Measurements from ENCODE around the gene PLEKHA8.

The PLEKHA8 gene

DNA sequence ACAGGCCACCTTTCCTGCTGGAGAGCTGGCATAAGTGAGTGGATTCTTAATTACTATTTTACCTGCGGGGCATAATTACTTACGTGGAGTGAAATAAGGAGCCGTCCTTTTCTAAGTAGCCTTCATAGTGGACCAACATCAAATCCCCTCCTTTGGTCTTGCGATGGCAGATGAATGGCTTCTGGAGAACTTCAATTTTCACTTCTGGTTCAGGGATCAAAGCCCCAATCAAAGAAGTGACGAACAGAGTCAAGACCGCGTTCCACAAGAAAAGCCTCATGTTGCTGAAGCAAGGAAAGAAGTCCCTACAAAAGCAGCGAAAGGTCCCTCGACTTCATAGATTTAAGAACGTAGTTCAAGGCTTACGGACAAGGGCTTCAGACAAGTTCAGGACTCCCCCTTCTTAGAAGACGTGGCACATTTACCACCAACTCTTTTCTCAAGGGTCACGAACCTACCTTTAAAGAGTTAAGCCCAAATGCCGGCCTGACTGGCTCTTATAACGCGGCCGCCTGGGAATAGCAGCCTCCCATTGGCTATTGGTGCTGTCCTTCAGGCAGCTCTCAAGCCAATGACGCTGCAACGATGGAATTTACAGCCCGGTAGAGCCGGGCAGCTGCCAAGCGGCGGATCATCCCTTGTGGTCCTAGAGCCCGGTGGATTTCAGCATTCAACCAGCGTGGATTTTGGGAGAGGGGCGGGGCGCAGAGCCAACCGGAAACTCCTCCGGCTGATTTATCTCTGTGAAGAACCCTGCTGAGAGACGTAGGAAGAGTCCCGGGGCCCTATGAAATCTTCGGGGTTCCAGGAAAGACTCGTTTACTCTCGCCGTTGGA lies 1.8 kb upstream of the PLEKHA8 start, which contains the start of gene FKBP14:
Gene FKBP14 (minus strand): TSS at position 474 of the 836 bp plus-strand sequence. CDS start 194 bp downstream, at position 280.
- peak; percentile 100 for DNase-seq

DNA sequence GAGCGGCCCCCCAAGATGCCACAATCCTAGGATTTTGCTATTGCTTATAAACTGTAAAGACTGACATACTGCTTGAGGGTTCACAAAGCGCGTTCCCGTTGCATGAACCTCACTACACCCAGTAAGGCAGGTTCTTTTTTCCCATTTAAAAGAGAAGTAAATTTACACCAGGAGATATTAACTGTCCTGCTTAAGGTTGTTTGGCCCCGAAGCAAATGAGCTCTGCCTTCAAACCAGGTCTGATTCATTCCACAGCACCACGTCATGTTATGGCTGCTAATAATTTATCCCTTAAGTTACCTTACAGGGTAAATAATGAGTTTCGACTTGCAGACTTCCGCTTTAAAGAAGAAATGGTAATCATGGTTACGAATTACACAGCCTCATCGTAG lies 1.2 kb upstream of the PLEKHA8 start:
- peak; percentile 62 for DNase-seq

GRCh38 chr7:30027740-30028215 lies 434 bp upstream of the PLEKHA8 start:
- DNase-seq, result no peak

DNA sequence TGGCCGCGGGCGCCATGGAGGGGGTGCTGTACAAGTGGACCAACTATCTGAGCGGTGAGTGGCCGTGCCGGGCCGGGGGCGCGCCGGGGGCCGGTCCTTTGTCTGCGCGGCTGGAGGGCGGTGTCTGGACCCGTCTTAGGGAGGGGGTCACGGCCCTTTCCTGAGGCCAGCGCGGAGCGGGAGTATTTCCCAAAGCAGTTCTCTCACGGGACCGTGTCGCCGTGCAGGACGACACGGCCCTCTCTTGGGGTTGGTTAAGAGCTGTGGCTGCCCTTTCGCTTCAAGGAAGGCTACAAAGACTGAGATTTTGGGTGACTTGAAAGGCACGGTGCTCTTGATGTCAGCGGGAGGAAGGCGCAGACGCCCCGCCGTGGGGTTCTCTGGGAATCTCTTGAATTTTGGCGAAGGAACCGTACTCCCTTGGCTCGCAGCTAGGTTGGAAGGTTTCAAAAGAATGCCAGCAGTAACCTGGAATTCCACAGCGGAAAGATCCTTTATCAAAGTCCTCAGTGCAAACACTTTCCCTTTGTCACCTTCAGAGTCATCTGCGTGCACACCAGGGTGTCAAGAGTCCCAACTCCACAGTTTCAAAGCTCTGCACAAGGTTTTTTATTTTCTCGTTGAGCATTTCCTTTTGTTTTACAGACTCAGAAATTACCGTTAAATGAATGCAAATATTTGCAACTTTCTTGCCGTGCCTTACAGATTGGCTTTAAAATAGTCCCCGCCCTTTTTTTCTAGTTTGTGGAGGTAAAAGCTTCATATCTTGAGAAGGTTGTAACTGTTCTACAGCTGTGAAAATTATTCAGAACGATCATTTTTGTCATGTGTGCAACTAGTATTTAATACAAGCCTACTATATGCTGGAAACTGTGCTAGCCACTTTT lies 780 bp downstream of the PLEKHA8 start:
- peak; percentile 68 for DNase-seq

GRCh38 chr7:30029696-30030095 lies 1.5 kb downstream of the PLEKHA8 start:
- peak; percentile 56 for DNase-seq

DNA sequence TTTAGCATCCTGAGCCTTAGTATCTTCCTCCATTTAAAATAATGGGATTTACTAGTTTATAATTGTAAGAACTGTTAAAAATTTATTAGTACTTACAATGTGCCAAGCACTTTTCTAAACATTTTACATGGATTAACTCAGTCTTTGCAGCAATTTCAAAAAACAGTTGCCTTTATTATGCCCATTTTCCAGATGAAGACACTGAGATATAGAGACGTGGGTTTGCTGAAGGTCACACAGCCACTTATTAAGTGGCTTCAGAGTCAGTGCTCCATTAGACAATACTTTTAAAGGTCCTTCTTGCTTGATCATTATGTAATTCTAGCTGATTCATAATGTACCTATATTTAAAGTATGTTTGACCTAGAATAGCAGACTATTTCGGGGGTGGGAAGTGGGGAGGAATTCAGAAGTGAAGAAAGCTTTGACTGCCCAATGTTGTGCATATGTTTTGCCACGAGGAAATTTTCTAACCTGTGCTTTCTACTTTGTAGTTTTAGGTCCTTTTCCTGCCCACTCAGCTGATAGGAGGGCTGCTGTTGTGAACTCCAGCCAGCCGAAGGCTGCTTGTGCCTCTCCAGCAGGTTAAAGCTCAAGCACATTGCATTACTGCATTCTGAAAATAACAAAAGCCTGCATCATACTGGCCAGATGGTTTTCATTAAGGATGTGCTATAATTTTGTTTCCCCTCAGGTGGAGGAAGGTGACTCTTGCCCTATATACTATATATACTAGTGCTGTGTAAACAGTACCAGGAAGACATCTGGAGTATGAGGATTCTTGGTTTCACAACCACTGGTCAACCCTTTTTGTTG lies 4.3 kb downstream of the PLEKHA8 start:
- no peak for DNase-seq

DNA sequence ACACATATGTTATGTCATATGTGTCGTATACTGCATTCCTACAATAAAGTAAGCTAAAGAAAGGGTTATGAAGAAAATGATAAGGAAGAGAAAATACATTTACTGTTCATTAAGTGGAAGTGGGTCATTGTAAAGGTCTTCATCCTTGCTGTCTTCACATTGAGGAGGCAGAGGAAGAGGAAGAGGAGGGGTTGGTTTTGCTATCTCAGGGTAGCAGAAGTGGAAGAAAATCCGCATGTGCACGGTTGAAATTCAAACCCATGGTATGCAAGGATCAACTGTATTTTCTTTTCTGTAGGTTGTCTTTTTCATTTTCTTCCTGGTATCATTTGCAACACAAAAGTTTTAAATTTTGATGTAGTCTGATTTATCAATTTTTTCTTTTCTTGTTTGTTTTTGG lies 6.3 kb downstream of the PLEKHA8 start:
- DNase-seq, result peak; percentile 80

DNA sequence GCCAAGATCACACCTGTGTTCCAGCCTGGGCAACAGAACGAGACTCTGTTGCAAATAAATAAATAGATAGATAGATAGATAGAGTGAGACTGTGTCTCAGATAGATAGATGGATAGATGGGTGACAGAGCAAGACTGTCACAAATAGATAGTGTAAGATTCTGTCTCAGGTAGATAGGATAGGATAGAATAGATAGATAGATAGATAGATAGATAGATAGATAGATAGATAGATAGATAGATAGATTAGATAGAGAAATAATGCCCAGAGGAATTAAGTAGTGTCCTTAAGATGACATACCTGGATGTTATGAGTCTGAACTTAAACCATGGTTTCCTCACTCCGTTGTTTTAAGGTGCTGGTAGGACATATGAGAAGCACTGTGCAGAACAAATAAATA lies 8.0 kb downstream of the PLEKHA8 start:
- DNase-seq, result no peak

DNA sequence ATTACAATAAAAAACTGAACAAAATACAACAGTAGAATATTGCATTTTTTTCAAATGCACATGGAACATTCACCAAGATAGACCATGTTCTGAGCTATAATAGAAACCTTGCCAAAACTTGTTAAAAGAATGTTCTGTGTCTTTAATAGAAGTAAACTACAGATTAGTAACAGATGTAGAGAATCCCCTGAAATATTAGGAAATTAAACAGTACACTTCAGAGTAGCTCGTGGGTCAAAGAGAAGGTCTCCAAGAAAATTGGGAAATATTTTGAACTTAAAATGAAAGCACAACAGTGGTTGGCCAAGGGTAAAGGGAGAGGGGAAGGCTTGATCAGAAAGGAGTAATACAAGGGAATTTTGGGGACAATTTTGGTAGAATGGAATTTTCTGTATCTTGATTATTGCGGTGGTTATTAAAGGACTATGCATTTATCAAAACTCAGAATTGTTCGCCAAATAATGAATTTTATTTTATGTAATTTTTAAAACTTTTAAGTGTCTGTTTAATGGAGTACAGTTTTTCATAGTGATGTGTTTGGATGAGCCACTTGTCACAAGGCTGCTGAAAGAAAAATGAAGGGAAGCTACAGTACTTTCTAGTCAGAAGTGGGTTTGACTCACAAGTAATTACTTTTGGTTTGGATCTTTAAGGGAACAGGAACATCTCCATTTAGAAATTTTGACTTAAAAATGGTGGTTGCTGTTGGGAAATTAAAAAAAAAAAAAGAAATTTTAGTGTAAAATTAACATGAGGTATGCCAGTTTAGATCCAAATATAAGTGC lies 10.2 kb downstream of the PLEKHA8 start:
- DNase-seq, result no peak

GRCh38 chr7:30040938-30041337 lies 12.7 kb downstream of the PLEKHA8 start:
- DNase-seq, result no peak

- no peak for DNase-seq
Measured at GRCh38 chr7:30041526-30042269, 13.5 kb downstream of the PLEKHA8 start.

DNA sequence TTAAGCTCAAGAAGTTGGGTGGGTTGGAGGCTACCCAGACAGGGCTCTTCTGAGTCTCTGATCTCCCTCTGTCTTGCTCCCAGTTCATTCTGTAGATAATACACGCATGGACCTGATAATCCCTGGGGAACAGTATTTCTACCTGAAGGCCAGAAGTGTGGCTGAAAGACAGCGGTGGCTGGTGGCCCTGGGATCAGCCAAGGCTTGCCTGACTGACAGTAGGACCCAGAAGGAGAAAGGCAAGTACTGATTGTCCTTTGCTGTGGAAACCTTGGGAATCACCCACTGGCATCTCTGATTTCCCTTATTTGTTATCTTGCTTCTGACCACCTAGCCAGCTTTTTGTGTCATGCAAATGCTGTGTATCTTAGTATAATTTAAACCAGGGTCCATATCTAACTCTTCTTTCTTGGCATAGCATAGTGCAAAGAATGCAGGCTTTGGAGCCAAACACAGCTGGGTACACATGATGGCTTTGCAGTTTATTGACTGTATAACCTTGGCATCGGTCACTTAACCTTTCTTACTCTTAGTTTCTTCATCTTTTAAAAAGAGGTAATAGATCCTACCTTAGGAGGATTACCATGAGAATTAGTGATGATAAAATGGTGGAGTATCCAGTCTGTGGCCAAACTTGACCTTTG lies 18.0 kb downstream of the PLEKHA8 start:
- no peak for DNase-seq

- no peak for DNase-seq
Measured at GRCh38 chr7:30047124-30047523, 18.9 kb downstream of the PLEKHA8 start.

- no peak for DNase-seq
Measured at GRCh38 chr7:30048582-30048981, 20.4 kb downstream of the PLEKHA8 start.

GRCh38 chr7:30049173-30049572 lies 21.0 kb downstream of the PLEKHA8 start:
- no peak for DNase-seq

DNA sequence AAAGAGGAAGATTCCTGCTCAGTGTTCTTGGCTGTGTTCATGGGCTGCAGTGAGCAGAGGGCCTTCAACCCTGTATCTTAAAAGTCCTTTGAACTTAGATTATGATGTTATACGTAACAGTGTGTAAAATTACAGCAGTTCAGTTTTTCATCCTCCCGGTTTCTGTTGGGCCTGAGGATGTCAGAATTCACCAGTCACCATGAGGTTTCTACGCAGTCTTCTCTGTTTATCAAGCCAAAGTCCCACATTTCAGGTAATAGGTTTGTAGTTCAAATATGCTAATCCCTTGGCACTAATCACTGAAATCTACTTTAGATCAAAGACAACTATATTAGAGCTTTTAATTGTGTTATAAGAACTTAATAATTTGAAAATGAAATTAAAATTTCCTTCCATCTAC lies 24.9 kb downstream of the PLEKHA8 start:
- DNase-seq, result no peak

DNA sequence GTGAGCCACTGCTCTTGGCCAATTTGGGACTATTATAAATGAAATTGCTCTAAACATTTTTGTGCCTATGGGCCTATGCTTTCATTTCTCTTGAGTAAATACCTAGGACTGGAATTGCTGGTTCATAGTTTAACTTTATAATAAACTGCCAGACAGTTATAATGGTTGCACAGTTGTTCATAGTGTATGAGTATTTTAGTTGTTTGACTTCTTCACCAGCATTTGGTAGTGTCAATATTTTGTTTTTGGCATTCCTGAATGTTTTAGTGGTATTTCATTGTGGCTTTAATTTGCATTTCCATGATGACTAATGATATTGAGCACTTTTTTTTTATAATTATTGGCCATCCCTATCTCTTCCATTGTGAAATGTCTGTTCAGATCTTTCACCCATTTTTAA lies 29.5 kb downstream of the PLEKHA8 start:
- DNase-seq, result no peak

DNA sequence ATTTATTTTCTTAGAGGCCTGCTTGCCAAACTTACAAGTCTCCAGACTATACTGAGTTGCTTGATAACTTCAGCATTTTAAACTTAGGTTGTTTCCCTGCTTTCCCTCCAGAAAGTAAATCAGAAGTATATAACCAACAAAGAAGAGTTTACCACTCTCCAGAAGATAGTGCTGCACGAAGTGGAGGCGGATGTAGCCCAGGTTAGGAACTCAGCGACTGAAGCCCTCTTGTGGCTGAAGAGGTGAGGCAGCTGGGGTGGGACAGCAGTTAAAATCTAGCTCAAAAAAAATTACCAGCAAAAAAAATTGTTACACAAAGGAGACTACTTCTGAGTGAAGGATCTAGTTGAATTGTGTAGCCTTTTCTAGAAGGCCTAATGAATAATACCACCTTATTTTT lies 33.6 kb downstream of the PLEKHA8 start:
- peak; percentile 76 for DNase-seq

DNA sequence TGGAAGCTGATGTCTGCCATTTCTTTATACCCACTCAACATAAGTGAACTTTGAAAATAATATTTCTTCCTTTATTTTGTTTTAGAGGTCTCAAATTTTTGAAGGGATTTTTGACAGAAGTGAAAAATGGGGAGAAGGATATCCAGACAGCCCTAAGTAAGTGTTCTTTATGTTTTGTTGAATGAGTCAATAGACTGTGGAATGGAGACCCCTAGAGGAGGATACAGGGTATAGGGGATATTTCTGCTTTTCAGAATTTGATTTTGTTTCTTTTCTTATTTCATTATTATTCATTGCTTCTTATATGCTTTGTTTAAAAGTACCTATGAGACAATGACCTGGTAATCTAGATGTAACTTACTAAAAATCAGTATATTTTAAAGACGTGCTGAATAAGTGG lies 34.4 kb downstream of the PLEKHA8 start:
- peak; percentile 80 for DNase-seq

- DNase-seq, result no peak
Measured at GRCh38 chr7:30065746-30066145, 37.5 kb downstream of the PLEKHA8 start.

DNA sequence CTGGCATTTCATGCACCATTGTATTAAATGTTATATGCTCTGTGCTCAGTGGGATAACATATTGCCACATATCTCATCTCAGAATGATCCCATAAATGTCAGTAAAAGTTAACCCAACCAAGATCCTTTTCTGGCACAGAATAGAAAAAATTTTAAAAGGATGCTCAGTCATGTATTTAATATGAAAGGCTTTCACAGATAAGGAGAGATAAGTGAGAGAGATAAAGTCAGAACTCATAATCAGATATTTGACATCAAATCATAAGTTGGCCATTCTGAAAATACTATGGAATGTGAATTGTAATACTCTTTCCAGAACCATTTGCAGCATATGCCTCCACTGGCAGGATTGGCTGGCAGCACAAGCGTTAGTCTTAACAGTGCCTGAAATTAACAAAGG lies 38.5 kb downstream of the PLEKHA8 start:
- DNase-seq, result no peak
